Iris pigment epithelial cell (primary cell): ENCODE measurements around the gene RNF223.
A peak's percentile ranks its signal among the peaks of the same experiment; 100 is the strongest.
"Not testable (repeated sequence)": the region's sequence is repeated elsewhere in the genome, so short reads cannot be mapped to it uniquely, and the experiment has no call there.

Experiments
- DNase-seq: peaks from one replicate; pipeline ENCODE4 v3.0.0-alpha.2; 2011; ENCODE audit warnings: low read depth

The RNF223 gene

GRCh38 chr1:1072299-1072848 lies 1.7 kb downstream of the RNF223 start:
- no peak for DNase-seq

- no peak for DNase-seq
Measured at GRCh38 chr1:1071486-1072298, 2.4 kb downstream of the RNF223 start.

- no peak for DNase-seq
Measured at GRCh38 chr1:1069711-1070676, 4.1 kb downstream of the RNF223 start.

GRCh38 chr1:1069056-1069710 lies 4.9 kb downstream of the RNF223 start:
- peak; percentile 30 for DNase-seq

GRCh38 chr1:1068517-1069055 lies 5.5 kb downstream of the RNF223 start:
- no peak for DNase-seq

- DNase-seq = no peak
Measured at GRCh38 chr1:1067860-1068516, 6.1 kb downstream of the RNF223 start.

- DNase-seq = no peak
Measured at GRCh38 chr1:1067284-1067859, 6.7 kb downstream of the RNF223 start.

- DNase-seq = no peak
Measured at GRCh38 chr1:1066403-1067283, 7.5 kb downstream of the RNF223 start.

GRCh38 chr1:1065940-1066304 lies 8.2 kb downstream of the RNF223 start:
- DNase-seq = not testable (repeated sequence)

- DNase-seq = no peak
Measured at GRCh38 chr1:1065265-1065939, 8.7 kb downstream of the RNF223 start.

- DNase-seq = peak; percentile 85
Measured at GRCh38 chr1:1063945-1064831, 9.9 kb downstream of the RNF223 start.

- DNase-seq = no peak
Measured at GRCh38 chr1:1063261-1063944, 10.7 kb downstream of the RNF223 start.

GRCh38 chr1:1062348-1063163 lies 11.6 kb downstream of the RNF223 start:
- no peak for DNase-seq

GRCh38 chr1:1061682-1062345 lies 12.3 kb downstream of the RNF223 start:
- no peak for DNase-seq

- no peak for DNase-seq
Measured at GRCh38 chr1:1060281-1061000, 13.7 kb downstream of the RNF223 start.
